Measurements from ENCODE around the gene ECT2L. TPM values are rescaled to one million over a fixed set of nuclear protein-coding genes. Genes with fewer than 3 reads are reported as not detected.
A peak's percentile ranks its signal among the peaks of the same experiment; 100 is the strongest.

ECT2L gene
- total RNA-seq, 1 donor from 2014 or later, result not detected

GRCh38 chr6:138885156-138885819, 89.4 kb downstream of the ECT2L start:
- no peaks in the 10 kb centered on the region for H3K36me3 Mint-ChIP-seq (ENCODE audit: insufficient read depth)
- no peak for DNase-seq (ENCODE audit: low spot score, unreplicated experiment)
- no peaks in the 10 kb centered on the region for H3K27me3 Mint-ChIP-seq
- H3K4me3 Mint-ChIP-seq (ENCODE audit: low read depth), result no peak overlapping the region
- H3K27ac Mint-ChIP-seq, result no peak overlapping the region
- no peaks in the 10 kb centered on the region for H3K4me1 Mint-ChIP-seq (ENCODE audit: low read depth)
- no peak for TF ChIP-seq CTCF (IDR thresholded peaks at IDR 0.05; ENCODE audit: unreplicated experiment)
- peaks cover 2% of the 10 kb centered on the region for H3K9me3 Mint-ChIP-seq (ENCODE audit: low read depth)

GRCh38 chr6:138891255-138891986, 95.5 kb downstream of the ECT2L start:
- Mint-ChIP-seq H3K4me3 (ENCODE audit: low read depth) (no peak overlapping the region), H3K36me3 (ENCODE audit: insufficient read depth) (peaks cover 5% of the 10 kb centered on the region), H3K9me3 (ENCODE audit: low read depth) (no peaks in the 10 kb centered on the region), H3K27me3 (no peaks in the 10 kb centered on the region), H3K27ac (peak overlapping the region; percentile 12), H3K4me1 (ENCODE audit: low read depth) (no peaks in the 10 kb centered on the region)
- TF ChIP-seq CTCF (IDR thresholded peaks at IDR 0.05; ENCODE audit: unreplicated experiment), result no peak
- no peak for DNase-seq (ENCODE audit: low spot score, unreplicated experiment)

- Mint-ChIP-seq H3K36me3 (ENCODE audit: insufficient read depth) (peaks cover 21% of the 10 kb centered on the region), H3K4me3 (ENCODE audit: low read depth) (no peak overlapping the region), H3K27ac (no peak overlapping the region), H3K27me3 (no peaks in the 10 kb centered on the region), H3K4me1 (ENCODE audit: low read depth) (peaks cover 1% of the 10 kb centered on the region), H3K9me3 (ENCODE audit: low read depth) (no peaks in the 10 kb centered on the region)
- no peak for DNase-seq (ENCODE audit: low spot score, unreplicated experiment)
- TF ChIP-seq CTCF (IDR thresholded peaks at IDR 0.05; ENCODE audit: unreplicated experiment), result no peak
Measured at GRCh38 chr6:138896104-138896756, 100.3 kb downstream of the ECT2L start.

- peaks cover 1% of the 10 kb centered on the region for H3K4me1 Mint-ChIP-seq (ENCODE audit: low read depth)
Measured at GRCh38 chr6:138897031-138897430, 101.1 kb downstream of the ECT2L start.

More at GRCh38 chr6:138897031-138897430, 101.1 kb downstream of the ECT2L start:
- Mint-ChIP-seq H3K9me3 (ENCODE audit: low read depth) (no peaks in the 10 kb centered on the region), H3K36me3 (ENCODE audit: insufficient read depth) (peaks cover 19% of the 10 kb centered on the region), H3K4me3 (ENCODE audit: low read depth) (no peak overlapping the region), H3K27ac (no peak overlapping the region), H3K27me3 (no peaks in the 10 kb centered on the region)
- DNase-seq (ENCODE audit: low spot score, unreplicated experiment), result no peak
- no peak for TF ChIP-seq CTCF (IDR thresholded peaks at IDR 0.05; ENCODE audit: unreplicated experiment)

Measured in progenitor cell of endocrine pancreas (in vitro differentiated cells).